Ramos (cell line): ENCODE measurements around the gene FBN1.

Experiments used
- in situ Hi-C: fragments of 300-500 bp; cut with MboI; formaldehyde crosslinking; loops from one replicate; pipeline ENCODE4 v1.14.3; 2022; ENCODE audit warnings: low sequenced_read_pairs; ENCODE audit not compliant: unreplicated experiment

Gene FBN1

DNA sequence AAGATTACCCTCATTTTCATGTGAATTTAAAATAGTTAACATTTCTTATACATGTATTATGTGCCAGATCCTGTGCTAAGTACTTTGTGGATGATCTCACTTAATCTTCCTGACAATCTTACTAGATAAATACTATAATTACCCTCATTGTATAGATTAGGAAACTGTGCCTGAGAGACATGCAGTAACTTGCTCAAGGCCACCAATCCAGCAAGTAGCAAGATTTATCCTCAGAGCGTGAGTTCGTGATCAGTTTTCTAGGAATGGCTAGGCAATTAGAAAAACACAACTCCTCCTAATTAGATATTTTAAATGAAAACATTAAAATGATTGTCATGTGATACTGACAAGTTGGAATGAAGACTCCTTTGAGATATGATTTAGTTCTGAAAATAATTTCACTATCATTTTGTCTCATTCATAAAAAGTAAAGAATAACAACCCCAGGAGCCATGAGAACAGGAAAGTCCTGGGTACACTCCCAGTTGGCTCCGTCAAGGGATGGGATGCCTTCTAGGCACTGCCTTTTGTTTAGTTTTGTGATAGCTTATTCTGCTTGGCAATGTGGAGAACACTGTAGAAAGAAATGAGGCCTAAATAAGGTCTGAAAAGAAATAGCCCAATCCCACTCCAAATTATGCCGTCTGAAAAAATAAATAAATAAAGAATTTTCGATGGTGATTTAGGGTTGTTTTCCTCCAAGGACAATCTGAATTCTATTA is 61.3 kb downstream of the FBN1 start:
- in situ Hi-C loops = no loop called here

DNA sequence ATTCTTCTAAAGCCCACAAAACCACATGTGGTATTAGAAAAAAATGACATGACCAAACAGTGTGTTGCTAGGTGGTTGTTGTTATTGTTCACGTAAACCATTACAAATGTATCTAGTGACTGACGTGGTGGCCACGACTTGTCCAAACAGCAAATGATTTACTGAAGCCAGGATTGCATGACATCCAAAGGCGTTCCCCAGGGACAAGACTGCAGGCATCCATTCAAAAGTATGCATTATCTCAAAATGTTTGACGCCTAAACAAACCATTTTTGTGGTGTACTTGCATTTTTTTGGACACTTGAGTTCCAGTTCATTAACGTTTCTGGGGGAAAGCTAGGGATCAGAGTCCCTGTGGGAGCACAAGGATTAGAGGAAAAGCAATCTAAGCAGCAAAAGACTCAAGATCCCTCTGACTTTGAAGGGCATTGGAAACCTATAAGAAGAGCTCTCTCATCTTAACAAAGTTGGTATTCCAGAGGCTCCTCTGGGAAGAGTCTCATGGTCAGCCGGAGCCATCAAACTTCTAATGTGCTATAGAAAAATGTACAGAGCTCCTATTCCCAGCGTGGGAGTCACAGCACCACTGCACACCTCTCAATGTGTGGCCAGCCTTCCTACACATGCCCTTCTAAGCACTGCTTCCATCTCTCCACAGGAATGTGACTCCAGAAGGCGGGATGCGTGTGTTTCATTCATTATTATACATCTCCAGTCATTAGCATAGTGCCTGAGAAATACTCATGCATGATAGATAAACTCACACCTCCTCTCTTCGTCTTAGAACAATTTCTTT is 62.9 kb downstream of the FBN1 start:
- in situ Hi-C loops = no loop called here

DNA sequence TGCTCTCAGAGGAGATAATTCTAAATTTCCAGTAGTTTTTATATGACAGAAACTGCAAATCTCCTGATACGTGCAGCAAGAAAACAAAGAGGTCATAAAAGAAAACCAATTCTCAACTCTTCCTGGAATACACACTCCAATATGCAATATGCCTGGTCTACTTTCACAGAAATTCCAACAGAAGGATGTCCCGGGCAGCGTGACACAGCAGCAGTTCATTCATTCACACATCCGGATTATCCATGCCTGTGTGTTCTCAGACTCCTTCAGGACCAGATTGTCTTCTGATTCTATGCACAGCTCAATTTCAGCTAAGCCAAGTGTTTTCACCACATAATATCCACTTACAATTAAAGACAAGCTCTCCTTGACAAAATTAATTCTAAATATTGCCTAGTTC is 64.3 kb downstream of the FBN1 start:
- in situ Hi-C loops = no loop called here

DNA sequence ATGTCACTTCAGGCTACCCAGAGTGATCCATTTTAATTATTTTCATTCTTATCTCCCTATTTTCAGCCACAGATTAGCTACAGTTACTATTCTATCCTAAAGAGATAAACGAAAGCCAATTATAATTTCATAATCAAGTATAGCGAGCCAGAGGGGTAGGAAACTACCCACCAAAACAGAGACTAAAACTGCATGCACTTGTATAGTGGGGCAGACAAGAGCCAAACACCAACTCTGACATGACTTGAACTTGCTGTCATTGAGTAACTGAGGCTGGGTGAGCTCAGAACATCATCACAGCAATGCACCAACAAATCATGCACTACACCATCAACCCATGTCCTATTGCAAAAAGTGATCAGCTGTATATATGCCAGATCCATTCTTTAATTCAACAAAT is 64.8 kb downstream of the FBN1 start:
- in situ Hi-C loops = no loop called here

DNA sequence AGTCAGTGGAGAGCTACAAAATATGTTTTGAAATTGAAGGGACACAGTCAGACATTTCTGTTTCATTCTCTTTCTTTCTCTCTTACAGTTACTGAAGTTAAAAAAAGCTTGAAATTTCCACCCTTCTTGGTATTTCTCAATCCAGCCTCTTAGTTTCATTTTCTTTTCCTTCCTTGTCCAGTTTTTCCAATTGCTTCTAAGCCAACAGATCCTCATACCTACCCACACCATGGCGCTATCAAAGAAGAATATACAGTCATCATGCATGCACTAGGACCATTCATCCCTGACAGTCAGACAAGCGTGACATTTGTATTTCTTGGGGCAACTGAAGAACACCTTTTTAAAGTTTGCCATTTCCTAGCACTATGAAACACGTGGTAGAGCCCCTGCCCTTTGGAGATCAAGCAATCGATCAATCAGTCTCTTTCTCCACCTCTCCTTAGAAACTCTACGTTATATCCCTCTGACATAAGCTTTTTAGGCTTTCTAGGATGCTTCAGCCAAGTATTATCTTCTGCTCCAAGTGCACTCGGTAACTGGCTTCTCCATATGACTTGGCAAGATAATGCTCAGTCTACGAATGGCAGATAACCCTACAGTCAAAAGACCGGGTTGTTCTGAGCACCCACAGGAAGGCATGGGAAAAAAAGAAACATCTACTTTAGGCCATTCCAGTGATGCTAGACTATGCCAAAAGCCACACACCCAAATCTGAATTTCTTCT is 65.4 kb downstream of the FBN1 start:
- in situ Hi-C loops = no loop called here

DNA sequence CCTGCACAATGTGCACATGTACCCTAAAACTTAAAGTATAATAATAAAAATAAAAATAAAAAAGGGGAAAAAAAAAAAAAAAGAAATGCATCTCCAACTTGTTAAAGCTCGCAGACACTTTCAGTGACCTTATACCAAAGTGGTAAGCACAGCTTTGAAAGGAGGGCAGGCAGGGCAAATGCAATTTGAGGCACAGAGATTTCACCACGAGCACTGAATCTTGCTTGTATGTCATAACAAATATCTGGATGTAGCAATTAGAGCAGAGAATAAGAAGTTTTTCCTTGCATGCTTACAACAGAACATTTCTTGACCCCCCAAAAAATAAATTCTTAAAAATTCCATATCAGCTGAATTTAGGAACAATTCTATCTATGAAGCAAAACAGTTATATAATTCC is 66.5 kb downstream of the FBN1 start:
- in situ Hi-C loops = no loop called here

DNA sequence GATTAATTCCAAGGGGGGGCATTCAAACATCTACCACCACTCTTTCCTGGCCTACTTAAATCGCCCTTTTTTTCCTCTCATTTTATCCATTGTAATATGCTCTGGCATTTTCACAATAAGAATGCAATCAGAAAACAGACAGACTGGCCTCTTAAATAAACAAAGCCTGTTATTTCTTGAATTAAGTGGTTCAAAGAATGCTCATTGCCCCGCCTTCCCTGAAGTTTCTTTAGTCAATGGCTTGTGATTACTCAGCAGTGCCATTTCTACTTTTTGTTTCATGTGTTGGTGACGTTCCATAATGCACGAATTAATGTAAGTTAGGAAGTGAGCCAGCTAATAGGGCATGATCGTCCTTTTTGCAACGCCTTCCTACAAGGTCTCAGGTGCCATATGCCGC is 68.0 kb downstream of the FBN1 start:
- in situ Hi-C loops = no loop called here

DNA sequence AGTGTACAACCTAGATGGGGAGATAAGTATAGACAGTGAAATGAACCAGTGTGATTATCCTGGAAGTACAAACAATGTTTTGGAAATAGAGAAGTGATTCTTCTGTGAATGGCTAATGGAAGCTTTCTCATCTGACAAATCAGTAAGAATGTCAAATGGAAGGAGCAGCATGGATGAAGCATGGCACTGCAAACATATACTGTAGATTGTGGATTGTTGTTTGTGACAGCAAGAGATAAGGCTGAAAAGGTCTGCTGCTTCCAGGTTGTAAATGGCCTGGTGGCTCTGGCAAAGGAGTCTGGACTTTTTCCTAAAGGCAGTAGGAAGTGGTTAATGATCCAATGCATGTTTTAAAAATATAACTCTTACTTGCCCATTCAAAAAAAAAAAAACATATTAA is 71.3 kb downstream of the FBN1 start:
- in situ Hi-C loops = no loop called here

DNA sequence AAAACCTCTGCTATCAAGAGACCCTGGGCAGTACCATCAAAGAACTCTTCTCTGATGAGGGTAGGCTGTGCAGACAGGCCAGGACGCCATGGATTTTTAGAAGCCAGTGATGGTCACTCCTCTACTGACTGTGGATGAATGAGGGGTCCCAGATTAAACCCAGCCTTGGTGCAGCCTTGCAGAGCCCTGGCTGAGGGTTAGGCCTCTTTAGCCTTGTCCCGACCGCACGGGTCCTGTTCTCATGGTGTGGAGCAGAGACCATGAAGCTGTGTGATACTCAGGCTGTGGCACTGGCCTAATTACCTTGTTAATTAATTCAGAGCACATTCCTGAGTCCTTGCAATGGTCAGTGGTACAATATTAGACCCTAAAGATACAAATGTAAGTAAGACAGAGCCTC is 71.7 kb downstream of the FBN1 start:
- in situ Hi-C loops = no loop called here

DNA sequence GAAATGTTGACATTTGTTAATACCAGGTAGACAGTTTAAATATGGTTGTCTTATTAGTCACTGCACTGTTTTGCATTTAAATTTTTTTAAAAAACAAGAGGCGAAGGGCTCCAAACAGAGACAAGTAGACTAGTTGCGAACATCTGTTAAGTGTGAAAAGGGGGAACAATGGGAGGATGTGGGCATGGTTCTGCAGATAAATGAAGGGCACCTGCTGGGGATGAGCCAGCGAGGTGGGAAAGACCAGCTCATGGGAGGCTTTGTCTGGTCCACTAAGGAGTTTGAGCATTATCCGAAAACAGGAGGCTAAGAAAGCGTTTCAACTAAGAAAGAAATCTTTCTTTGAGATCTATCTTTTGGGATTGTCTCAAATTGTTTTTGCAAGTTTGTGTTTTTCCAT is 72.7 kb downstream of the FBN1 start:
- in situ Hi-C loops = no loop called here

DNA sequence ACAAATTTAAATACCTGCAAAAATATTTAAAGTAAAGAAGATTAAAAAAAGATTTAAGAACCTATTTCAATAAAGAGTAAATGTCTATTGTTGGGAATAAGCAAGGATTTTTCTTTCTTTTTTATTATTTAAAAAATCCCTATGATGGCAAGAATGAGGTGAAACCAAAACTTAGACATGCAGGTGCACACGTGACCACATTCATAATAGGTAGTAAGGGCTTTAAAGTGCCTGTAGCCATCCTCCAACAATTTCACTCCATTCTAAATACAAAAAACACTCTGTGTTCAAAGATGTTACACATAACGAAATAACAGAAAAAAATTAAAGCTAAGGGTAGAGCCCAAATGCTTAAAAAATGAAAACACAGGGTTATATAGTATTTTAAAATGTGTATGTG is 74.0 kb downstream of the FBN1 start:
- in situ Hi-C loops = no loop called here

DNA sequence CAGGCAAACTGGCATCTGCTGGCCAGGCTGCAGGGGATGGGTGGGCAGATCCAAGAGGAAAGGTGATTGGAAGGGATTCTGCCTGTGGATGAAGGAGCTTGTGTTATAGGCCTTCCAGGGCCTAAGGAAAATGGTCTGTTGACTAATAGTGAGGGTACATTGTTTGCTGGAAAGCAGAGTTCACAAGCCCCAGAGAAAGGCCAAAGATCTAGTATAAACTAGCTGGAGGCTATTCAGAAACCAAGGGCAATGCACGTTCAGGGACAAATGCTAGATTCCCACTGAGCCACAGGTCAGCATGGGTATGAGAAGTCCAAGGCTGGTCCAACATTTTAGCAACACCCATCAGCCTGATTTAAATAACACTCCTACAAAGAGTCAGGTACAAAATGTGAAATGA is 74.7 kb downstream of the FBN1 start:
- in situ Hi-C loops = no loop called here

DNA sequence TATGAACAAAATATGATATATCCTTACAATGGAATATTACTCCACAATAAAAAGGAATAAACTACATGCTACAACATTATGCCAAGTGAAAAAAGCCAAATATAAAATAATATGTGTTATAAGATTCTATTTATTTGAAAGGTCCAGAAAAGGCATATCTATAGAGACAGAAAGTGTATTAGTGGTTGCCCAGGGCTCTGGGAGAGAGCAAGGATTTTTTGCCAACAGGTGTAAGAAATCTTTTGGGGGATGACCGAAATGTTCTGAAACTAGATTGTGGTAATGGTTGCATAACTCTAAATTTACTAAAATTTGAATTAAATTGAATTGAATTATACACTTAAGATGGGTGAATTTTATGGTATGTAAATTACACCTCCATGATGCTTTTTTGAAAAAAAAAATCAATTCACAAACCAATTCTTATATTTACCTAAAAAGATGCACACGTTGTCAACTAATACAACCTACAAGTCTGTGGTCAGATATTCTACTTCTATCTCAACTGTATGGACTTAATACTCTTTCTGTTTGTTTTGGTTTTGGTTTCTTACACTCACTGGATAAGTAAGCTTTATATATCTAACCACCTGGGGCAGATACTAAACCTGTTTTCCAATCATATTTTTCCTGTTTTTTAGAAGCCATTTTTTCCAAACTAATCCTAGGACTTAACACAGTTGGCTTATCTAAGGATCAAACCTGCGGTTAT is 75.8 kb downstream of the FBN1 start:
- in situ Hi-C loops = no loop called here

DNA sequence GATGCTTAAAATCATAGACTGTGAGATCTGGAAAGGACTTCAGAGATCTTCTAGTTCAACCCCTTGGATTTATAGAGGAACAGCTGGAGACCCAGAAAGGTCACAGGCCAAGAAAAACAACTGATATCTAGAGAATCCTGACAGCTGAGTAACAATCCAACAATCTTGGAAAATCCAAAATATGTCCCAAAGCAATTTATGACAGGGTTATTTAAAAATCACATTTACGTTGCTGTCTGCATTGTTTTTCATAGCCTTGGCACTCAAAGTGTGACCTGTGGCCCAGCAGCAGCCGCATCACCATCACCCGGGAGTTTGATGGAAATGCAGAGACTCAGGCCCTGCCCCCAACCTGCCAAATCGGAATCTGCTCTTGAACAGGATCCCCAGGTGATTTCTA is 78.8 kb downstream of the FBN1 start:
- in situ Hi-C loops = no loop called here

DNA sequence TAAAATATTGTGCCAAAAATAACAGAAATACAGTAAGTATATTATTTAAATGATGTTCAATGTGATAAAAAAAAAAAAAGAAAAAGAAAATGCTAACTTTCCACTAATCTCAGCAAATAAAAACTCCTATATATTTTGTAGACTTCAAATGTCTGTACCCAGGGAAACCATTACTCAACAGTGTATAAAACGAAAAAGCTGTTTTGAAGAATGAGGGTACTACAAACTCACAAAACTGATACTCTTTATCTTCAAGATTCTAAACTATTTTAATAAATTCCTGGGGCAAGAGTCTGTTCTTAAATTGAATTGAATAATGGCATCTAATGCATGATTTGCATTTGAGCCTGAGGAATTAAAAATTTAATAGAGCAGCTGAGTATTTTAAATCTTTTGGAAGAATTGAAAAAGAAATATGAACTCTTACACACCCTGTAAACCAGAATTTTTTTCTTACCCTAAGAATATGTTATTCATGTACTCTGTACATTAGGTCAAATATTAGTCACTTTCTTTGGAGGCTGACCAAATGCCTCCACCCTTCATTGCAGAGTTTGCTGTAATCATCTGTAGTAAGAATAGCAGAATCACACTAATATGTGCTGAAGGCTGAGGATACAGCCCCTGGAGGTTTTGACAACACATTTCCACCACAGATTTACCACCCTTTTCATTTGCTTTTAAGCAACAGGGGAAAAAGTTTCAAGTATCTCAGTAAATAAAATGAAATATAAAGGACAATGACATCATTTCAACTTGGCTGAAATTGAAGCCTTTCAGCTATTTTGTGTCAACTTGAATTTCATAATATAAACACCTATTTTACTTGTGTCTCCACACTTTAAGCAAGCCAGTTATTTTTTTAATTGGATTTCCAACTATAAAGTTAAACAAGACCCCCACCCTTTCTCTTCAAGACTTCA is 79.7 kb downstream of the FBN1 start:
- in situ Hi-C loops = no loop called here

DNA sequence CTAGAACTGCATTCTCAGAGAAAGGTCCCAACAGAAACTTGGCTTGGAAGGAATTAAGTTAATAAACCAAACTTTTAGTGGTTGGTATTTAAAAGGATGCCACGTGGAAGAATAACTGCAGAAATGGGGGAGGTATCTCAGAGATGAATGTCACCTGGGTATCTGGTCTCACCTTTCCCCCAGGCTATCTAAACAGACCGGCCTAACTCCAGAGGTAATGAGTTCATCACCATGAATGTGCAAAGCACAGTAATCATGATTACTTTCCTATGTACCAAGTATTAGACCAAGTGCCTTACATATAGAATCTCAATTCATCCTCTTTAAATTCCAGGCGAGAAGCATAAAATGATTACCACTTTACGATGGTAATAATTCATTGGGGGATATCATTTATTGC is 80.8 kb downstream of the FBN1 start:
- in situ Hi-C loops = no loop called here

DNA sequence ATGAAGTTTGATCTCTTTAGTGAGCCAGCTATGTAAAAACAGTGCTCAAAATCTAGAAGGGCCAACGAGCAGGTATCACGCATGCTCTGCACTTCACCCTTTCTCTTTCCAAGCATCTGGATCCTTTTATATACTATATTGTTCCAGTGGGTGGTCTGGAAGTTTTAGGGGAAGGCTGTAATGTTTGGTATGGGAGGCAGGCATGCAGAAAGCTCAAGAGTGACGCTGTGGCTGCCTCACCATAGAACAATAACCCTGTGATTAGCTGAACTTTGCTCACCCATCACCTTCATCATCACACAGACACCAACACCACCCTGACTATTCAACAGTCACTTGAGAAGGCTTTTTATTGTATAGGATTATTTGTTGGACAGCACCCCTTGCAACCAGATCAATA is 81.6 kb downstream of the FBN1 start:
- in situ Hi-C loops = no loop called here

DNA sequence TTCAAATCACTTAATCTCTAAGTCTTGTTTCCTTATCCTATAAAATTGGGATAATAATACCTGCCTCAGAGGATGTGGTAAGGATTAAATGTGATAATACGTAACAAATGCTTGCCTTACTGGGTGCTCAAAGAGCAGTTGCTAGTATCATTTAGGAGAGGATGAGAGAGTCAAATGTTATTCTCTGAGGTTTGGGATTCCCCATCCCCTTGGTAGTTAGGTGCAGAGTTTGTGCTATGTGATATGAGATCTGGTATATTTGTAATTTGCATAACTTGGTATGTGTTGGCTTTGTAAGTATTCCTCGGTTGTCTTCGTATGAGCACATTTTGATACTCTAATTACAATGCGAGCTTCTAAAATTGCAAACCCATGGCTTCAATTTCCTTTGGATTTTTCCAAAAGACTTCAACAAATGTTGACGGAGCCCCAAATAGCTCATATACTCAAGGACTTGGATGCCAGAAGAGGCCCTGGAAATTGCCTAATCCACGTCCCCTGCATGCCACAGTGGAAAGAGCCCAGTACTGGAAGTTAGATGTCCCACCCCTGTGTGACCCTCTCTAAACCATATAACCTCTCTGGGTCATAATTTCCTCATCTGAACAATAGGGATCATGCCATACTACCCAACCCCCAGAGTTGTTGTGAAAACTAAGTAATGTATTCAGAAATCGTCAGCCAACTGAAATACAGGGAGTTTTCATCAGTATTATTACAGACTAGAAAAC is 85.0 kb downstream of the FBN1 start:
- in situ Hi-C loops = no loop called here

DNA sequence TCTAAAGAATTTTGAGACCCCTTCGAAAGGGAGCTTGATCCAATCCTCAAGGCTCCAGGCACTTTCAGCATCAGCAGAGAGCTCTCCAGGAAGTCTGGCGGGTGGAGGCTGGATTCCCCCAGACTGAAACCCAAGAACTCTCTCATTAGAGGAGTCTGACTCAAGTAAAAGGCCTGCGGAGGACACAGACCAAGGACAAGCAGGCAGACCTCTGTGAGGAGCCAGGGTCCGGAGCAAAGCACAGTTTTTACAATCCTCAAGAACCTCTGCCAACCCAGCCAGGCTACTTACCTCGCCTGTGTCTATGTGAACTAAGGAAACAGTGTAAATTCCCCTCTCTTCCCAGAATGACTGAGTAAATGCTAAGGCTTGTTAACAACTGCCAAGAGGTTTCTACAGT is 86.2 kb downstream of the FBN1 start:
- in situ Hi-C loops = no loop called here
